Stimulated activated CD8-positive, alpha-beta memory T cell treated with anti-CD3 and anti-CD28 coated beads, Interleukin-15, amount 100 ng/mL, for 1 hour (primary cell): ENCODE data around the gene FSTL4.

Source experiments
- DNase-seq: peaks from one replicate; pipeline ENCODE4 v3.0.0-alpha.2; 2020; ENCODE audit warnings: low read depth

The FSTL4 gene

GRCh38 chr5:133291524-133291923 lies 320.8 kb downstream of the FSTL4 start:
- no peak for DNase-seq

- DNase-seq = no peak
These were observed 321.6 kb downstream of the FSTL4 start for GRCh38 chr5:133290669-133291240.

DNA sequence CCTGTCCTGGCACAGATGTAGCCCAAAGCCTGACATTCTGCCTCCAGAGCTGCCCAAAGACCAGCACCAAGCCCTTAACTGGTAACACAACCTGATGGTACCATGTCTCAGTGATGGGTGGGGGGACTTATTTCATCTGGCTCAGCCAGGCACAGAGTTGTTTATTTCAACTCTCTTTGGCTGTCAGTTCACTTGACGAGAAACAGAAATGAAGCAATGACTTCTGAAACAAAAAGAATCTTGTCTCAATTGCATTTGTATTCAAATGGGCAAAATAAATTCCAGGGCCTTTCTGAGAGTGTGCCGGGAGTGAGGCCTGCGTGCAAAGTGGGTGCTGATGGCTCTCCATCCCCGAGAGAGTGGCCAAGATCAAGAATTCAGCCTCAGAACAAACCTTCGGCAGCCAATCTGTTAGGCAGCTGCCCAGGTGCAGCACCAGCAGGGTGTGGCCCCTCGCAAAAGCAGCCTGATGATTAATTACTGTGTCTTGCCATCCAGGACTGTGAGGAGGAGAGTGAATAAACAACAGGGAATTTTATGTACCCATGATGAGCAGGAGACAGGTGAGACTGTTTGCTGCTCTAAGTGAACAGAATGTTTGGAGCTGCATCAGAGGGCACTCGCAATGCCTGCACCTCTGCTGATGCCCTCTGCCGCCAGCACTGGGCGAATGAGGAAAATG lies 322.5 kb downstream of the FSTL4 start:
- DNase-seq = no peak

- DNase-seq = peak; percentile 6
These were observed 324.8 kb downstream of the FSTL4 start for GRCh38 chr5:133287500-133287899.

GRCh38 chr5:133286483-133286882 lies 325.9 kb downstream of the FSTL4 start:
- no peak for DNase-seq

DNA sequence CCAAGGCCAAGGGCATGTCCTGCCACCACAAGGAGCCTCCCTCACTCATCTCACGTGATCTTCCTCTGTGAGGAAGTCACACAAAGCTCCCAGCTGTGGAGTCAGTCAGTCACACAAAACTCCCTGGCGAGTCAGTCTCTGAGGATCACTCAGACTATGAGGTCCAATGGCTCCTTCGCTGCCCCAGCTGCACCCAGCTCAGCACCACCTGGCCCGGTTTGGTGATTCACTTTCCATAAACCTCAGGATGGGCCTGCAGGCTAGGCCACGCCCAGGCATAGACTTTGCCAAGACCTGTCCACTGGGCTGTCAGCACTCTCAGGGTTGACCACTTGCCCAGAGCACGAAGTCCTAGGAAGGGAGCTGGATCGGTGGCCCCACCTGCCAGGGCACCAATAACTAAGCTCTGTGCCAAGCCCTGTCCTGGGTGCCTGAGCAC lies 326.7 kb downstream of the FSTL4 start:
- no peak for DNase-seq

DNA sequence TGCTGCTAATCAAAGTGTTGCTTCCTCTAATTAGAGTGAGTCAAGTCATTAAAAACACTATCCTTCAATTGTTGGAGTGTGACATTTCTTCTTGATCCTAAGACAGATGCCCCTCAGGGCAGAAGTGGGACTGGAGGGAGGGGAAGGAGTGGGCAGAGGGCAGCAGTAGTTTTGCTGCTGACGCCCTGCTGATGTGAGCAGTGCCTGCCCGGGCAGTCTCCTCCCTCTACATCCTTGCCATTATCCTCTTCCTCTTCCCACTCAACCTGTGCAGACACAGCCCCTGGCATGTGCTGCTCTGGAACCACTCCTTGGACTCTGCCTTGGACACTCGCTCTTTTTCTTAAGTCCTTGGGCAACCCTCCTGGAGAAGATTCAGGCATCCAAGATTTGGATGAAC lies 328.0 kb downstream of the FSTL4 start:
- DNase-seq = no peak

- DNase-seq = no peak
These were observed 334.0 kb downstream of the FSTL4 start for GRCh38 chr5:133278317-133278716.

- DNase-seq = no peak
These were observed 334.6 kb downstream of the FSTL4 start for GRCh38 chr5:133277744-133278143.

DNA sequence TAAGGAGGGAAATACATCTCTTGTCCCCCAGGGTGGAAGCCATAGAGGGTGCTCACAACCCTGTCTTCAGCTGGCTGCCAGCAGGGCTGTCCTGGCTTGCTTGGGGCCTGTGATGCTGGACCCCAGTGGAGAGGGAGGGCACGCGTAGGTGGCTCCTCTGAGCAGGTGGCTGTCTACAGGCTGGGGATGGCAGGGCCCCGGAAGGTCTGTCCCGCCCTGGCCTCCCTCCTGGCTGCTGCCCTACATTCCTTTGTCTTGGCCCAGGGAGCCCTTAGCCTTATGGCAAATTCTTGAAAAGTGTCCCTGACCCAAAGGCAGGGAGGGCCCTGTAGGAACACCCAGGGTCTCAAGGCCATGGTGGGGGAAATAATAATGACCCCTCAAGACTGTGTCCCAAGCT lies 336.2 kb downstream of the FSTL4 start:
- DNase-seq = no peak

- DNase-seq = no peak
These were observed 336.7 kb downstream of the FSTL4 start for GRCh38 chr5:133275631-133276030.

GRCh38 chr5:133274597-133274935 lies 337.8 kb downstream of the FSTL4 start:
- DNase-seq = no peak

DNA sequence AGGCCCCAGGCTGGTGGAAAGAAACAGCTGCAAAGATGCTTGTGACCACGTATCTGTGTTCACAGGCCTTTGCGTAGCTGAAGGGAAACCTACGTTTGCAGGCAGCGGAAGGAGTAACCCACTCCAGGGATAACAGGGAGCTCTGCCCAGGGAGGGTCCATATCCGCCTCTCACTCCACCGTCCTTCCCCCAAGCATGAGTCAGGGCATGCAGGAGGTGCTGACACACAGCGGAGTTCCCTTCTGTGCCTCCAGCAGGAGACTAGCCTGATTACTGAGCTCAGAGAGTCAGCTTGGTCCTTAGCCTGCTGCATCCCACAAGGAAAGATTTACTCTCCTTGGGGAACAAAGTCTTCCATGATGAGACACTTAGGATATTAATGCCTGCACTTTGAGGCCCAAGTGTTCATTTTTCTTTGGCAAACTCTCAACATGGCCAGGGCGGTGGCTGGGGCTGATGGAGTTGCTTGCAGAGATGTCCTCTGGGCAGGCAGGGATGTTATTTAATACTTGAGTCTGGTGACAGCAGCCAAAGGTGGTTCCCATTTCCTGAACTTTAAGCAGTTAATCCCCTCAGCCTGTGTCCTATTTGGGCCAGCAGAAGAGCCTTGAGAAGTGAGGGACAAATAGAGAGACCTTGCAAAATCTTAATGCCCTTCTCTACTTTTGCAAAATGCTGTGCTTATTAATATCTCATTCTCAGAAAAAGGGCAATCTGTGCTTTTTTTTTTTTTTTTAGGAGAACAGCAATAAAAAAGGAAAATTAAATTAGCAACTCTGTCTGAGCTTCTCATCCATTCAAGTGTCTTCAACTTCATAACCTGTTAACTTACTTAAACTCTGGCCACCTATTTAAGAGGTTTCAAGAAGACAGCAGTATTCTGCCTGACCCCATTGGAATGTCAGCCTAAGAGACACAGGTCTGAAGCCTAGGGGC lies 338.4 kb downstream of the FSTL4 start:
- DNase-seq = no peak

GRCh38 chr5:133272345-133272744 lies 340.0 kb downstream of the FSTL4 start:
- DNase-seq = no peak

DNA sequence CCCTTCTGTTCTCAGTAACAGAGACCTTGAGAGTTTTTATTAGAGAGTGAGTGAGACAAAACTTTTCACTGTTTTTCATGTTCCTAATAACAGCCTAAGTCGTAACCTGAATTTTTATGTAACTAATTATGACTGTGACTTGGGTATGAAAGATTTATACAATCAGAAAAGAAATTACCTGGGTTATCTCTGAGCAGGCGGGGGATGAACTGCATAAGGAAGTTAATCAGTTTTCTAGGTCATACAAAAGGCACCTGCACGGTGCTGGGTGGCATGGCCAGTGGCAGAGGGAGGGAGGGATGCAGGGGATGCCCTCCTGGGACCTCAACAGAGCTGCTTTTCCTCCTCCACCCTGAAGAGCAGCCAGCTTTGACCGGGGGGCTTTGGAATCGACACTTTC lies 340.7 kb downstream of the FSTL4 start:
- no peak for DNase-seq

GRCh38 chr5:133269691-133270090 lies 342.6 kb downstream of the FSTL4 start:
- no peak for DNase-seq

DNA sequence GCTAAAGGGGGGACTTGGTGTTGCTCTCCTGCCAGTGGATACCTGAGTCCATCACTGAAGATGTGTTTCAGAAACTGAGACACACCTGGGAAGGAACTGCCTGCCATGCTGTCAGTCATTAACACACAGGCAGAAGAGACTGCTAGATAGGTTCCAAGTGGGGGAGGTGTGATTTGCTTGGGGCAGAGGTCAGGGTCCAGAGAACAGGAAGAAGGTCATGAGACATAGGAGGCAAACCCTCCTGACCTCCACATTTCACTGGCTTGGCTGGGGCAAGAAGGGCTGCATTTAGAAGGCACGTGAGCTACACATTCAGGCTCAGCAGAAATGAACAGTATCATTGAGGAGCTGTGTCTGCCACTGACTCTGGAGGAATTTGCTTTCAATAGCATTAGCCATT lies 344.7 kb downstream of the FSTL4 start:
- no peak for DNase-seq

GRCh38 chr5:133266966-133267365 lies 345.4 kb downstream of the FSTL4 start:
- DNase-seq = no peak

- no peak for DNase-seq
These were observed 345.8 kb downstream of the FSTL4 start for GRCh38 chr5:133266527-133266878.

- DNase-seq = no peak
These were observed 346.4 kb downstream of the FSTL4 start for GRCh38 chr5:133265720-133266526.

GRCh38 chr5:133265257-133265656 lies 347.1 kb downstream of the FSTL4 start:
- no peak for DNase-seq

DNA sequence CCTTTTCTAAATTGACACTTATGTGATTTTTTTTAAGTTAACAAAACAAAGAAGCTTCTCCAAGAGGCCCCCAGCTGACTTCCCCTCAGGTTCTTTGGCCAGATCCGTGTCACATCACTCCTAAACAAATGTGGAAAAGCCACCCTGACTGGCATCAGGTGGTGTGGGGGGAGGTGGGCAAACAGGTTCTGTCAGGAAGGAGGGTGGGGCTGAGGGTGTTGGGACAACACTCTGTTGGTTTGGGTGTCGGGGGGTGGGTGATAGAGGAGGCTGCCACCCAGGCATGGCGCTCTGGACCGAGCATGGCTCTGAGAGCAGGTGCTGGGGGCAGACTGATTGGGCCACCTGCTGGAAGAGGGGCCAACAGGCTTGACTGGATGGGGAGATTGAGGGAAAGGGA lies 349.7 kb downstream of the FSTL4 start:
- DNase-seq = no peak
